ENCODE data around the gene BBS9. TPM values are rescaled to one million over a fixed set of nuclear protein-coding genes. Genes with fewer than 3 reads are reported as not detected.

BBS9 gene
- total and polyA plus RNA-seq, 2 donors (not counting 3 experiments of a cell fraction or from before 2014, with no cell fraction given) = 5.7 to 17.4 TPM

DNA sequence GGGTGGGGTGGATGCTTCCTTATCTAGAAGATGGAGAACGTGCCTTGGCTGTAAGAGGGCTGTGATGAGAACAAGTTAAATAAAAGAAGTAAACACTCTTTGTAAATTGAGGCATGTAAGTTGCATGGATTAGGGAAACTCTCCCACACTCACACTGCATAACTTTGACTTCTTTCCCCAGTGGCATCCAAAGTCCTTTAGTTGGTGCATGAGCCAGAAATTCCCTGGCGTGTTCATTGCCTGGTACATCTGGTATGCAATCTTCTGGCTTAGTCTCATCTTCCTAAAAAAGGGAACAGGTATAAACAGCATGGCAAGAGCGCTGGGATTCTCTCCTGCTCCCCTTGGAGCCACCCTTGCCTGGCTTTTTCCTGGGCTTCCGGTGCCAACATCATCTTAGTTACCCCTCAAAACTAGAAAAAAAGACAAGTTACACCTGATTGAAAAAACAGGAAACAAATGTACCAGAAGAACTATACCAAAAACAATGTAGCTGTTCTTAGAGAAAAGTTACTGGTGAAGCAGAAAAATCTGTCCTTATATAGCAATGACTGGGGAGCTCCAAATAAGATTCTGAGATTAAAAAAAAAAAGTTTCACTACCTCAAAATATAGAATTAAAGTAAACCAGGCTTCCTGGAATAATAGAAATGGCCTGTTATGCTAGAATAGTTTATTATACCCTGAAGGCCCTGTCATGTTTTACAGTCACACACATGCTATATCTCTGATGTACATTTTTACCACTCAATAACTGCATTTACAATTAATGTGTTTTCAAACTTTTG is 30.0 kb upstream of the BBS9 start:
- Histone ChIP-seq H3K9ac (replicated peaks; ENCODE audit: extremely low read depth, insufficient read depth, low read length) (no peak overlapping the region), H3K4me1 (ENCODE audit: control insufficient read depth, extremely low read depth, insufficient read depth, low read length) (no peaks in the 10 kb centered on the region), H2AFZ (ENCODE audit: low read depth, low read length) (no peak overlapping the region), H3K4me2 (ENCODE audit: insufficient read depth, low read length) (no peak overlapping the region), H3K36me3 (ENCODE audit: control insufficient read depth in 2 of 2, extremely low read depth in 1 of 2, insufficient read depth in 2 of 2, low read length in 2 of 2) (peaks cover 13 to 23% of the 10 kb centered on the region in 2 experiments), H3K27ac (ENCODE audit: insufficient read depth, low read depth, low read length) (no peak overlapping the region), H3K9me1 (replicated peaks; ENCODE audit: control insufficient read depth, extremely low read depth, insufficient read depth, low read length) (no peaks in the 10 kb centered on the region), H3K79me2 (ENCODE audit: control insufficient read depth, insufficient read depth, low read length) (peaks cover 11% of the 10 kb centered on the region), H3K4me3 (replicated peaks in 1 of 3; ENCODE audit: insufficient read depth in 1 of 3, low read depth in 1 of 3, low read length in 3 of 3) (no peak overlapping the region), H4K20me1 (replicated peaks; ENCODE audit: control insufficient read depth, extremely low read depth, insufficient read depth, low read length) (no peaks in the 10 kb centered on the region), H3K9me3 (replicated peaks; ENCODE audit: control insufficient read depth, insufficient read depth, low read length) (no peaks in the 10 kb centered on the region), H3K27me3 (ENCODE audit: control insufficient read depth in 2 of 2, insufficient read depth in 2 of 2, low read length in 2 of 2) (no peaks in the 10 kb centered on the region)
- BruUV-seq (replicated peaks) = no TSS peak
- dilution Hi-C loops (cut with MboI; ENCODE audit: extremely low pct_ligation_motif_present, low sequenced_read_pairs) = no loop called here
- intact Hi-C loops (cut with micrococcal nuclease) = no loop called here
- ChIA-PET CTCF (interaction anchor here (0.8 kb wide), 1 partner anchor 252 kb away, joined by 3 read pairs; no protein-coding TSS in a partner anchor), POLR2A (no interaction called here)
- FAIRE-seq (no peak), DNase-seq (ENCODE audit: low read depth, low spot score) (no peak)
- TF ChIP-seq, protein P1, sequence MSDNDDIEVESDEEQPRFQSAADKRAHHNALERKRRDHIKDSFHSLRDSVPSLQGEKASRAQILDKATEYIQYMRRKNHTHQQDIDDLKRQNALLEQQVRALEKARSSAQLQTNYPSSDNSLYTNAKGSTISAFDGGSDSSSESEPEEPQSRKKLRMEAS (IDR thresholded peaks at IDR 0.05; ENCODE audit: insufficient read depth, insufficient read length) = no peak
- no peak for TF ChIP-seq POLR2A (IDR thresholded peaks at IDR 0.05; ENCODE audit: low read depth, low read length)
- TF ChIP-seq MYC (IDR thresholded peaks at IDR 0.05; ENCODE audit: low read depth, low read length) = no peak
- no peak for TF ChIP-seq POLR2AphosphoS5 (IDR thresholded peaks at IDR 0.05; ENCODE audit: insufficient read depth, low read depth, low read length)
- no peak for TF ChIP-seq EZH2 (IDR thresholded peaks at IDR 0.05; ENCODE audit: borderline replicate concordance, low read depth, low read length, severe bottlenecking)
- no peak for TF ChIP-seq JUN (IDR thresholded peaks at IDR 0.05; ENCODE audit: borderline replicate concordance, insufficient read depth, insufficient read length, low read depth)
- no peak for TF ChIP-seq FOS (IDR thresholded peaks at IDR 0.05; ENCODE audit: borderline replicate concordance, insufficient read depth, low read length)
- no peak for TF ChIP-seq GATA2 (IDR thresholded peaks at IDR 0.05; ENCODE audit: insufficient read depth, insufficient read length, low read depth, low read length)
- TF ChIP-seq, protein P2, sequence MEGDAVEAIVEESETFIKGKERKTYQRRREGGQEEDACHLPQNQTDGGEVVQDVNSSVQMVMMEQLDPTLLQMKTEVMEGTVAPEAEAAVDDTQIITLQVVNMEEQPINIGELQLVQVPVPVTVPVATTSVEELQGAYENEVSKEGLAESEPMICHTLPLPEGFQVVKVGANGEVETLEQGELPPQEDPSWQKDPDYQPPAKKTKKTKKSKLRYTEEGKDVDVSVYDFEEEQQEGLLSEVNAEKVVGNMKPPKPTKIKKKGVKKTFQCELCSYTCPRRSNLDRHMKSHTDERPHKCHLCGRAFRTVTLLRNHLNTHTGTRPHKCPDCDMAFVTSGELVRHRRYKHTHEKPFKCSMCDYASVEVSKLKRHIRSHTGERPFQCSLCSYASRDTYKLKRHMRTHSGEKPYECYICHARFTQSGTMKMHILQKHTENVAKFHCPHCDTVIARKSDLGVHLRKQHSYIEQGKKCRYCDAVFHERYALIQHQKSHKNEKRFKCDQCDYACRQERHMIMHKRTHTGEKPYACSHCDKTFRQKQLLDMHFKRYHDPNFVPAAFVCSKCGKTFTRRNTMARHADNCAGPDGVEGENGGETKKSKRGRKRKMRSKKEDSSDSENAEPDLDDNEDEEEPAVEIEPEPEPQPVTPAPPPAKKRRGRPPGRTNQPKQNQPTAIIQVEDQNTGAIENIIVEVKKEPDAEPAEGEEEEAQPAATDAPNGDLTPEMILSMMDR (IDR thresholded peaks at IDR 0.05; ENCODE audit: extremely low read depth in 1 of 2, insufficient read depth in 1 of 2, low read depth in 1 of 2, low read length in 2 of 2) = no peak

All from endothelial cell of umbilical vein (primary cell).